HepG2 (cell line): ENCODE results near the gene ZNF821. TPM values are rescaled to one million over a fixed set of nuclear protein-coding genes. Genes with fewer than 3 reads are reported as not detected.

Experiments used
- ARID4A ChIP-seq: sonication (generic); formaldehyde crosslinking; IDR thresholded peaks from 2 replicates; pipeline ENCODE4 v1.5.0; 2020; ENCODE audit warnings: mild to moderate bottlenecking, missing genetic modification reagents, borderline replicate concordance
- ARNT2 ChIP-seq: sonication (generic); formaldehyde crosslinking; IDR thresholded peaks from 2 replicates; pipeline ENCODE4 v1.8.0; 2022; ENCODE audit warnings: mild to moderate bottlenecking, low read depth, missing genetic modification reagents, moderate library complexity
- ATF6 ChIP-seq: sonication (generic); formaldehyde crosslinking; conservative IDR thresholded peaks from 2 replicates; pipeline ENCODE4 v1.4.0; 2020; ENCODE audit warnings: missing genetic modification reagents
- BRCA1 ChIP-seq: sonication (generic); formaldehyde crosslinking; IDR thresholded peaks from 2 replicates; pipeline ENCODE4 v1.4.0; 2020; ENCODE audit warnings: missing genetic modification reagents
- CCDC6 ChIP-seq: sonication (generic); formaldehyde crosslinking; IDR thresholded peaks from 2 replicates; pipeline ENCODE4 v1.8.1; 2022; ENCODE audit warnings: mild to moderate bottlenecking, missing genetic modification reagents, moderate library complexity
- CHD4 ChIP-seq: fragments of 200-600 bp; sonication (generic); IDR thresholded peaks from 2 replicates; pipeline ENCODE4 v1.7.0; 2017; ENCODE audit warnings: mild to moderate bottlenecking, low read length, borderline replicate concordance
- KDM4B ChIP-seq: sonication (generic); formaldehyde crosslinking; IDR thresholded peaks from 2 replicates; pipeline ENCODE4 v1.4.0; 2020; ENCODE audit warnings: missing genetic modification reagents
- NFKB2 ChIP-seq: sonication (generic); formaldehyde crosslinking; IDR thresholded peaks from 2 replicates; pipeline ENCODE4 v1.4.0; 2020; ENCODE audit warnings: missing genetic modification reagents, borderline replicate concordance
- RBFOX2 ChIP-seq: fragments of 200-400 bp; formaldehyde crosslinking; IDR thresholded peaks from 2 replicates; pipeline ENCODE4 v1.6.1; 2017; ENCODE audit warnings: low read depth, mild to moderate bottlenecking, low read length
- RBM22 ChIP-seq: fragments of 200-400 bp; formaldehyde crosslinking; optimal IDR thresholded peaks from 2 replicates; pipeline ENCODE3; 2017; ENCODE audit warnings: mild to moderate bottlenecking, low read length, moderate library complexity
- SETDB1 ChIP-seq: sonication (generic); formaldehyde crosslinking; IDR thresholded peaks from 2 replicates; pipeline ENCODE4 v1.5.1; 2020; ENCODE audit warnings: missing genetic modification reagents, mild to moderate bottlenecking, borderline replicate concordance
- SRSF1 ChIP-seq: fragments of 200-400 bp; formaldehyde crosslinking; optimal IDR thresholded peaks from 2 replicates; pipeline ENCODE3; 2017; ENCODE audit warnings: mild to moderate bottlenecking, low read depth, low read length, moderate library complexity
- TFAP4 ChIP-seq: sonication (generic); IDR thresholded peaks from 2 replicates; pipeline ENCODE4 v1.6.1; 2016; ENCODE audit warnings: low read depth, borderline replicate concordance
- THAP7 ChIP-seq: sonication (generic); formaldehyde crosslinking; IDR thresholded peaks from 2 replicates; pipeline ENCODE4 v1.8.1; 2023; ENCODE audit warnings: mild to moderate bottlenecking, missing genetic modification reagents
- ZBTB46 ChIP-seq: sonication (generic); formaldehyde crosslinking; IDR thresholded peaks from 2 replicates; pipeline ENCODE4 v1.4.0; 2020; ENCODE audit warnings: mild to moderate bottlenecking, missing genetic modification reagents, borderline replicate concordance
- ZNF343 ChIP-seq: sonication (generic); formaldehyde crosslinking; IDR thresholded peaks from 2 replicates; pipeline ENCODE4 v1.4.0; 2020; ENCODE audit warnings: mild to moderate bottlenecking, missing genetic modification reagents
- ZNF367 ChIP-seq: sonication (generic); formaldehyde crosslinking; IDR thresholded peaks from 2 replicates; pipeline ENCODE4 v1.4.0; 2020; ENCODE audit warnings: missing genetic modification reagents, borderline replicate concordance
- ZNF615 ChIP-seq: sonication (generic); formaldehyde crosslinking; IDR thresholded peaks from 2 replicates; pipeline ENCODE4 v1.5.0; 2020; ENCODE audit warnings: mild to moderate bottlenecking, missing genetic modification reagents, borderline replicate concordance
- ZNF670 ChIP-seq: sonication (generic); formaldehyde crosslinking; IDR thresholded peaks from 2 replicates; pipeline ENCODE4 v1.8.0; 2022; ENCODE audit warnings: mild to moderate bottlenecking, missing genetic modification reagents, borderline replicate concordance
- polyA plus RNA-seq, 8 experiments: library from polyadenylated mRNA; depleted of rRNA in 3 of 8; stranded (reverse) in 7 of 8; unstranded in 1 of 8; fragments of >200 nt; fragmentation: Illumina TruSeq in 4 of 8; extraction: Trizol in 4 of 8; gene quantifications; 2 replicates each; pipeline versions ENCODE4 v1.2.1 to v1.2.3, GENCODE V29; 2011 to 2016; ENCODE audit warnings: low read depth in 4 of 8, missing spikeins in 1 of 8, mixed read lengths in 1 of 8; ENCODE audit not compliant: insufficient read depth in 1 of 8
- total RNA-seq, 5 experiments: library from RNA; depleted of rRNA; stranded (reverse); fragments of >200 nt; fragmentation: Illumina TruSeq; extraction: Trizol; gene quantifications; 2 replicates each; pipeline ENCODE4 v1.2.3, GENCODE V29; 2016; ENCODE audit warnings: low read depth in 1 of 5

Gene ZNF821
- total and polyA plus RNA-seq, 2 of the 13 experiments (the other 11 are each of a cell fraction or from before 2014, with no cell fraction given), result 7.0 to 9.1 TPM

- TF ChIP-seq ARID4A (CRISPR knock-in tag) (peak; percentile 96), KDM4B (CRISPR knock-in tag) (peak; percentile 59), CHD4 (no peak), ZNF343 (CRISPR knock-in tag) (no peak), ZNF670 (CRISPR knock-in tag) (peak; percentile 98), ATF6 (CRISPR knock-in tag) (no peak; the same call in 1 of the 2 replicates), ARNT2 (CRISPR knock-in tag) (peak; percentile 73), NFKB2 (CRISPR knock-in tag) (peak; percentile 82), TFAP4 (peak; percentile 31; the same call in 1 of the 2 replicates), ZNF615 (CRISPR knock-in tag) (no peak), ZBTB46 (0 out of 2 replicates have a peak, but pooled peaks have one; percentile 53), BRCA1 (CRISPR knock-in tag) (peak; percentile 57; the same call in 1 of the 2 replicates), THAP7 (no peak), SRSF1 (peak; percentile 88), SETDB1 (CRISPR knock-in tag) (no peak), RBM22 (peak; percentile 82), RBFOX2 (peak; percentile 95), ZNF367 (CRISPR knock-in tag) (no peak; the same call in 1 of the 2 replicates), CCDC6 (CRISPR knock-in tag) (peak; percentile 78)
Measured at GRCh38 chr16:71845639-71846430, 38.1 kb downstream of the ZNF821 start, which contains the start of gene ATXN1L (continued).
